ENCODE results near the gene PTEN.

- no peak for TF ChIP-seq YY1 (IDR thresholded peaks at IDR 0.05; ENCODE audit: insufficient read depth, insufficient read length)
- TF ChIP-seq ZNF274 (IDR thresholded peaks at IDR 0.05; ENCODE audit: low read depth, low read length), result no peak
- TF ChIP-seq SUZ12 (IDR thresholded peaks at IDR 0.05; ENCODE audit: extremely low read depth, insufficient read depth, insufficient read length), result no peak
Observed at GRCh38 chr10:87880336-87880735, 16.9 kb downstream of the PTEN start.
